ENCODE data around the gene HNF4A. TPM values are rescaled to one million over a fixed set of nuclear protein-coding genes. Genes with fewer than 3 reads are reported as not detected.

HNF4A gene
- polyA plus RNA-seq, 1 donor from 2014 or later = not detected

DNA sequence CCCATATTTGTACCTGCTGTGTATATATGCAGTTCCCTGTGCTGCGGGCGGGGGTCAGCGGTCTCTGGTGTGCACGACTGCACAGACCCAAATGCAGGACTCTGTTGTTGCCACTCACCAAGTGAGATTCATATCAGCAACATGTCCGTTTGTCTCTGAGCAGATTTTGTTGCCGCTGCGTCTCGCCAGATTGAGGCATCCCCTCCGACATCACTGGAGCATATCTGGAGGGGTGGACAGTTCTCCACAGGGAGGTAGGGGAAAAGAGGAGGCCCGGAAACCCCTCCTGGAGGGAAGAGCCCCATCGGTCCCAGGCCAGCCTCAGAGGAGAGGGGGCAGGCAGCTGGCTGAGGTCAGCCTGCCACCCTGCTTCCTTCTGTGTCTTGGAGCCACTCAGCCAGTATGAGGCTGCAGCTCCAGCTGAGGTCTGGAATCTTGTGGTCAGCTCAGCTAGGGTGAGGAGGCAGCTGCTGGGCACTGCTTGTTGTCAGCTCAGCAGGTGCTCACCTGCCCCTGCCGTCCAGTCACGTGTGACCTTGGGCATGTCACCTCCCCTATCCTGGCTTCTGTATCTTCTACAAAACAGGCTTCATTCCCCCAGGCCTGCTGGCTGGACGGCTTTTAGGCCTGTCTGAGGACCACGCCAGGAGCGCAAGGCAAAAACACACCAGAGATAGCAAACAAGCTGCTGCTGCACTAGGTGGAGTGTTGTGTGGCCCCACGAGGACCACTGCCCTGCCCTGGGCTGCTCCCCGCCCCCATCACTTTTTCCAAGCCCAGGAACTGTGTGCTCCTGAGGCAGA lies 47.1 kb downstream of the HNF4A start:
- Histone ChIP-seq H3K27me3 (ENCODE audit: insufficient read depth, low read depth, low read length) (no peaks in the 10 kb centered on the region), H3K9me3 (ENCODE audit: low read length) (no peaks in the 10 kb centered on the region), H3K27ac (ENCODE audit: low read length) (no peak overlapping the region), H3K4me3 (ENCODE audit: low read length) (no peak overlapping the region), H3K79me2 (replicated peaks; ENCODE audit: insufficient read depth, low read length) (no peaks in the 10 kb centered on the region), H3F3A (ENCODE audit: insufficient read depth, low read length, poor library complexity, severe bottlenecking) (no peaks in the 10 kb centered on the region), H4K20me1 (ENCODE audit: insufficient read depth) (no peaks in the 10 kb centered on the region), H3K9ac (ENCODE audit: low read length) (no peak overlapping the region), H2AFZ (ENCODE audit: low read depth, low read length) (no peak overlapping the region), H3K36me3 (ENCODE audit: insufficient read depth, low read length) (no peaks in the 10 kb centered on the region), H3K9me2 (ENCODE audit: insufficient read depth, low read length) (no peaks in the 10 kb centered on the region), H3K4me2 (ENCODE audit: low read length) (no peak overlapping the region)
- TF ChIP-seq, protein P1, sequence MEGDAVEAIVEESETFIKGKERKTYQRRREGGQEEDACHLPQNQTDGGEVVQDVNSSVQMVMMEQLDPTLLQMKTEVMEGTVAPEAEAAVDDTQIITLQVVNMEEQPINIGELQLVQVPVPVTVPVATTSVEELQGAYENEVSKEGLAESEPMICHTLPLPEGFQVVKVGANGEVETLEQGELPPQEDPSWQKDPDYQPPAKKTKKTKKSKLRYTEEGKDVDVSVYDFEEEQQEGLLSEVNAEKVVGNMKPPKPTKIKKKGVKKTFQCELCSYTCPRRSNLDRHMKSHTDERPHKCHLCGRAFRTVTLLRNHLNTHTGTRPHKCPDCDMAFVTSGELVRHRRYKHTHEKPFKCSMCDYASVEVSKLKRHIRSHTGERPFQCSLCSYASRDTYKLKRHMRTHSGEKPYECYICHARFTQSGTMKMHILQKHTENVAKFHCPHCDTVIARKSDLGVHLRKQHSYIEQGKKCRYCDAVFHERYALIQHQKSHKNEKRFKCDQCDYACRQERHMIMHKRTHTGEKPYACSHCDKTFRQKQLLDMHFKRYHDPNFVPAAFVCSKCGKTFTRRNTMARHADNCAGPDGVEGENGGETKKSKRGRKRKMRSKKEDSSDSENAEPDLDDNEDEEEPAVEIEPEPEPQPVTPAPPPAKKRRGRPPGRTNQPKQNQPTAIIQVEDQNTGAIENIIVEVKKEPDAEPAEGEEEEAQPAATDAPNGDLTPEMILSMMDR (IDR thresholded peaks at IDR 0.05; ENCODE audit: poor library complexity, severe bottlenecking) = no peak
- no peak for TF ChIP-seq EP300 (conservative IDR thresholded peaks at IDR 0.05; ENCODE audit: poor library complexity, severe bottlenecking)
- TF ChIP-seq POLR2AphosphoS5 (IDR thresholded peaks at IDR 0.05) = no peak
- TF ChIP-seq EZH2 (IDR thresholded peaks at IDR 0.05; ENCODE audit: borderline replicate concordance, insufficient read depth, low read length, poor library complexity, severe bottlenecking) = no peak
- TF ChIP-seq SMC3 (conservative IDR thresholded peaks at IDR 0.05; ENCODE audit: poor library complexity) = no peak
- TF ChIP-seq RAD21 (conservative IDR thresholded peaks at IDR 0.05) = no peak
- TF ChIP-seq MXI1 (conservative IDR thresholded peaks at IDR 0.05; ENCODE audit: poor library complexity, severe bottlenecking) = no peak
- TF ChIP-seq, protein P2, sequence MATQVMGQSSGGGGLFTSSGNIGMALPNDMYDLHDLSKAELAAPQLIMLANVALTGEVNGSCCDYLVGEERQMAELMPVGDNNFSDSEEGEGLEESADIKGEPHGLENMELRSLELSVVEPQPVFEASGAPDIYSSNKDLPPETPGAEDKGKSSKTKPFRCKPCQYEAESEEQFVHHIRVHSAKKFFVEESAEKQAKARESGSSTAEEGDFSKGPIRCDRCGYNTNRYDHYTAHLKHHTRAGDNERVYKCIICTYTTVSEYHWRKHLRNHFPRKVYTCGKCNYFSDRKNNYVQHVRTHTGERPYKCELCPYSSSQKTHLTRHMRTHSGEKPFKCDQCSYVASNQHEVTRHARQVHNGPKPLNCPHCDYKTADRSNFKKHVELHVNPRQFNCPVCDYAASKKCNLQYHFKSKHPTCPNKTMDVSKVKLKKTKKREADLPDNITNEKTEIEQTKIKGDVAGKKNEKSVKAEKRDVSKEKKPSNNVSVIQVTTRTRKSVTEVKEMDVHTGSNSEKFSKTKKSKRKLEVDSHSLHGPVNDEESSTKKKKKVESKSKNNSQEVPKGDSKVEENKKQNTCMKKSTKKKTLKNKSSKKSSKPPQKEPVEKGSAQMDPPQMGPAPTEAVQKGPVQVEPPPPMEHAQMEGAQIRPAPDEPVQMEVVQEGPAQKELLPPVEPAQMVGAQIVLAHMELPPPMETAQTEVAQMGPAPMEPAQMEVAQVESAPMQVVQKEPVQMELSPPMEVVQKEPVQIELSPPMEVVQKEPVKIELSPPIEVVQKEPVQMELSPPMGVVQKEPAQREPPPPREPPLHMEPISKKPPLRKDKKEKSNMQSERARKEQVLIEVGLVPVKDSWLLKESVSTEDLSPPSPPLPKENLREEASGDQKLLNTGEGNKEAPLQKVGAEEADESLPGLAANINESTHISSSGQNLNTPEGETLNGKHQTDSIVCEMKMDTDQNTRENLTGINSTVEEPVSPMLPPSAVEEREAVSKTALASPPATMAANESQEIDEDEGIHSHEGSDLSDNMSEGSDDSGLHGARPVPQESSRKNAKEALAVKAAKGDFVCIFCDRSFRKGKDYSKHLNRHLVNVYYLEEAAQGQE (IDR thresholded peaks at IDR 0.05; ENCODE audit: borderline replicate concordance) = no peak
- TF ChIP-seq TAF1 (IDR thresholded peaks at IDR 0.05; ENCODE audit: low read depth) = no peak

DNA sequence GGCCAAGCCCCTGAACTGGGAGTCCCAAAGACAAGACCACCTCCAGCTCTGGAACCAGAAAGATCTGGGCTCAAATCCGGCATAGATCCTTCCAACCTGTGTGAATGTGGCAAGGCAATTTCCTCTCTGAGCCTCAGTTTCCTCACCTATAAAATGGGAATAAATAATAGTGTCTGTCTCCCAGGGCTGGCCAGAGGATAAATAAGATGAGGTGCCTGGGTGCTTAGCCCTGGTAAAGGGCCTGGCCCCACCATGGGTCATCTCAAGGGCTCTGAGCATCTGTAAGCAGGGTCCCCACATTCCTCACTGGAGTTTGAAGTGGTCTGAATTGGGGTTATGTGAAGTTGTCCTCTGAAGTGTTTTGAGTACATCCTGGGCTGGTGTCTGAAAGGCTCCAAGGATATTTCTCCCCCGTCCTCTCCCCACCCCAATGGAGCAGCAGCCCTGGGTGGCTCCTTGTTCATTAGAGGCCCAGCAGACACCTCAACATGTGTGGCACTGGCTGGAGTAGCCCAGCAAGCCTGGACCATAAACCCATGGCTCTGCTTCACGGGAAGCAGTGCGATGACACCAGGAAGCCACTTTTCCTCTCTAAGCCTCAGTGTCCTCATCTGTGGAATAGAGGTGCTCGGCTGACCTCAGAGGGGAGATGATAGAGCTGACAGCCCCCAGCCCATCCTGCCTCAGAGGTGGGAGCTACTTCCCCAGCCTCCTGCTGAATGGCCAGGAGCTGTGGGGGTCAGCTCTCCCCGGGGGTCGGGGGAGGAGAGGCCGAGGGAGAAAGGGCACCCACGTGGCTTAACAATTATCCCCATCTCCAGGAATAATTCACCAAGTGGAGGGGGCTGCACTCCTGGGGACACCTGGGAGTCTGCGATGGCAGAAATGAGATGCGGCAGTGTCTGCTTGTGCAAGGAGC lies 48.0 kb downstream of the HNF4A start:
- Histone ChIP-seq H3F3A (ENCODE audit: insufficient read depth, low read length, poor library complexity, severe bottlenecking) (no peaks in the 10 kb centered on the region), H3K27me3 (ENCODE audit: insufficient read depth, low read depth, low read length) (no peaks in the 10 kb centered on the region), H4K20me1 (ENCODE audit: insufficient read depth) (no peaks in the 10 kb centered on the region), H3K9me2 (ENCODE audit: insufficient read depth, low read length) (no peaks in the 10 kb centered on the region), H2AFZ (ENCODE audit: low read depth, low read length) (no peak overlapping the region), H3K4me3 (ENCODE audit: low read length) (no peak overlapping the region), H3K36me3 (ENCODE audit: insufficient read depth, low read length) (no peaks in the 10 kb centered on the region), H3K79me2 (replicated peaks; ENCODE audit: insufficient read depth, low read length) (no peaks in the 10 kb centered on the region), H3K9me3 (ENCODE audit: low read length) (no peaks in the 10 kb centered on the region), H3K4me2 (ENCODE audit: low read length) (no peak overlapping the region), H3K9ac (ENCODE audit: low read length) (no peak overlapping the region), H3K27ac (ENCODE audit: low read length) (no peak overlapping the region)
- TF ChIP-seq POLR2AphosphoS5 (IDR thresholded peaks at IDR 0.05) (no peak), MXI1 (conservative IDR thresholded peaks at IDR 0.05; ENCODE audit: poor library complexity, severe bottlenecking) (no peak), TAF1 (IDR thresholded peaks at IDR 0.05; ENCODE audit: low read depth) (no peak), EZH2 (IDR thresholded peaks at IDR 0.05; ENCODE audit: borderline replicate concordance, insufficient read depth, low read length, poor library complexity, severe bottlenecking) (no peak), RAD21 (conservative IDR thresholded peaks at IDR 0.05) (no peak), SMC3 (conservative IDR thresholded peaks at IDR 0.05; ENCODE audit: poor library complexity) (no peak), EP300 (conservative IDR thresholded peaks at IDR 0.05; ENCODE audit: poor library complexity, severe bottlenecking) (no peak)
- TF ChIP-seq, protein P1 (IDR thresholded peaks at IDR 0.05; ENCODE audit: poor library complexity, severe bottlenecking) = no peak
- TF ChIP-seq, protein P2 (IDR thresholded peaks at IDR 0.05; ENCODE audit: borderline replicate concordance) = no peak
